ENCODE results near the gene VWA2. TPM values are rescaled to one million over a fixed set of nuclear protein-coding genes. Genes with fewer than 3 reads are reported as not detected.

The VWA2 gene
- total RNA-seq, 2 donors from 2014 or later = not detected

DNA sequence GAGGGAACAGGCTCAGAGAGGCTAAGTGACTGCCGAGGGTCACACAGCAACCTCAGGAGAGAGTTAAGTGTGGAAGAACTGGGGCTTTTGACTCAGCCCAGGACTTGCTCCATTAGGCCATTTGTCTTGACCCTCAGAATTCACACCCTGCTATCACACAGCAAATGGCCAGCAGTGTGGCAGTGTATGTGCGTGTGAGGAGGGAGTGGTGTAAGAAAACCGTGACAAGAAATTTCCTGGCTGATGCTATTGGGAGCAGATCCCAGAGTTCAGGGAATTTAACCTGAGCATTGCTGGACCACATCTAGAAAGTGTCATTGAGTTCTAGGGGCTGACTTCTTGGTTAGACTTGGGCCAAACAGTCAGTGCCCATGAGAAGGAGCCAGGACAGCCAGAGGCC is 18.4 kb downstream of the VWA2 start:
- H3K4me1 Mint-ChIP-seq = peaks cover 4% of the 10 kb centered on the region
- no peak overlapping the region for H3K4me3 Mint-ChIP-seq
- H3K27me3 Mint-ChIP-seq = peaks cover 4% of the 10 kb centered on the region
- H3K27ac Mint-ChIP-seq = no peak overlapping the region
- no peak for ATAC-seq (replicated peaks)
- no peaks in the 10 kb centered on the region for H3K9me3 Mint-ChIP-seq
- no peaks in the 10 kb centered on the region for H3K36me3 Mint-ChIP-seq (ENCODE audit: low read depth)

DNA sequence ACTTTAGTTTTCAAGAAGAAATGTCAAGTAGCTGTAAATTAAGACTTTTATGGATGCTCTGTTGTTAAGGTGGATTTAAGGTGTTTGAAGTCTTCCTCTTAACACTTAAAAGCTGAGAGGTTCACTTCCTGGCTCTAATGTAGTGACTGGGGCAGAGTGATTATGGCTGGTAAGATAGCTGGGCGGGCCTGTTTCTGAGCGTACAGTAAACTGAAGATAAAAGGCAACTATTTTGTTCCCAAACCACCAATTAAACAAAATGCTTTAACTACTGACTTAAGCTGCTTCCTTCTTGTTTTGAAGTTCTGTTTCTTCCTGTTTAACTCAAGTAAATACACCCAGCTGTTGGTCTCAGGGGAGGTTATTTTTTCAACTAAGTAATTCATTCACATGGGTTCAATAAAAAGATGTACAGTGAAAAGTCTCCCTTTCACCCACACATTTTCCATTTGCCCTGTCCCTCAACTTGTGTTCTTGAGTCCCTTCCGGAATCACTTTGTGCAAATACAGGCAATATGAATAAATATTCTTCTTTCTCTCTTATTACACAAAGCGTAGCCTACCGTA is 19.3 kb downstream of the VWA2 start:
- Mint-ChIP-seq H3K27ac (no peak overlapping the region), H3K9me3 (no peaks in the 10 kb centered on the region), H3K4me1 (peaks cover 4% of the 10 kb centered on the region), H3K4me3 (no peak overlapping the region), H3K27me3 (peaks cover 4% of the 10 kb centered on the region), H3K36me3 (ENCODE audit: low read depth) (no peaks in the 10 kb centered on the region)
- no peak for ATAC-seq (replicated peaks)

DNA sequence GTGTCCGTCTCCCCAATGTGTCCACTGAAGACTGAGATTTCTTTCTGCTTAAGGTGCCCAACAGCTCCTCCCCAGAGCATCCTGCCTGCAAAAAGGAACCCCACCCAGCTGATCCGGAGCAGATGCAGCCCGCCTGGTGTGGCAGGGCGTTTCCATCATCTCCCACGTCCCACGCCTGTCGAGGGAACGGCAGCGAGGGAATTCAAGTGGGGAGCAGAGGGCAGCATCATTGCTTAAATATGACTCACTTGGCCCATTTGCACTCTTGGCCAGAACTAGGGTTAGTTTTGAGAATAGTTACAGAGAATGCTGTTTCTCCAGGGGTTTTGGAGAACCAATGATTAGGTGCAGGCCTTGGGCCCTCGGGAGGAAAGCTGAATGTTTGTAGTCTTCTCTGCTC is 20.8 kb downstream of the VWA2 start:
- H3K4me3 Mint-ChIP-seq = no peak overlapping the region
- ATAC-seq (replicated peaks) = no peak
- no peaks in the 10 kb centered on the region for H3K36me3 Mint-ChIP-seq (ENCODE audit: low read depth)
- no peak overlapping the region for H3K27ac Mint-ChIP-seq
- H3K27me3 Mint-ChIP-seq = no peaks in the 10 kb centered on the region
- H3K4me1 Mint-ChIP-seq = peaks cover 4% of the 10 kb centered on the region
- no peaks in the 10 kb centered on the region for H3K9me3 Mint-ChIP-seq

DNA sequence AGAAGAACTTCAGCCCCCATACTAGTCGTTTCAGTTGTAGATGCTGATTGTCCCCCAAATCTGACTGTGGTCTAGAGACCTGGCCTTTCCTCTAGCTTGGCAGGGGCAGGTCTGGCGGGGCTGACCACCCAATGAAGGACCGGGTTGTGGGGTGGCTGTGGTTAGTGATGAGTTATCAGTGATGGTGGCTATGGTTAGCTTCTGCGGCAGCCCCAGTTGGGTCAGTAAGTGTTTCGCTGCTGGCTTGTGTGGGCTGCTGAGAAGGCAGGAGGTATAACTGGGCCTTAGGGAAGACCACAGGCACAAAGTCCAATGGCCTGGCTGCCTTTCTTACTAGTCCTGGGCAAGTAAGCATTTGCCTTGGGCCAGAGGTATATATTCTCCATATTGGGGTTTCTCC is 21.3 kb downstream of the VWA2 start:
- Mint-ChIP-seq H3K27ac (no peak overlapping the region), H3K36me3 (ENCODE audit: low read depth) (no peaks in the 10 kb centered on the region), H3K4me1 (peaks cover 4% of the 10 kb centered on the region), H3K4me3 (no peak overlapping the region), H3K9me3 (no peaks in the 10 kb centered on the region), H3K27me3 (no peaks in the 10 kb centered on the region)
- ATAC-seq (replicated peaks) = no peak

DNA sequence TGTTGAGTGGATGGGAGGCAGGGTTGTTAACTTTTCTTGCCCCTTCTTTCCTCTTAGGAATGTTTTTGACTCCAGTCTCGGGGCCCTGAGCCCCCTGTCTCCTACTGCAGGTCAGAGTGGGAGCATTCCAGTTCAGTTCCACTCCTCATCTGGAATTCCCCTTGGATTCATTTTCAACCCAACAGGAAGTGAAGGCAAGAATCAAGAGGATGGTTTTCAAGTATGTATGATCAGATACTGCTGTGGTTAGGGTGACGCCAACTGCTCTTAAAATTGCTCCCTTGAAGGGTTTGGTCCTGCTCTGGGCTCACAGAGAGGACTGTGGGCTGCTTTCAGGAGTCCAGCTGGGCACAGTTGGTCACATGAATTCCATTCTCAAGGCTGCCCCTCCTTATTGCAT is 22.0 kb downstream of the VWA2 start:
- no peaks in the 10 kb centered on the region for H3K9me3 Mint-ChIP-seq
- H3K27me3 Mint-ChIP-seq = no peaks in the 10 kb centered on the region
- no peak overlapping the region for H3K4me3 Mint-ChIP-seq
- H3K4me1 Mint-ChIP-seq = peaks cover 4% of the 10 kb centered on the region
- H3K36me3 Mint-ChIP-seq (ENCODE audit: low read depth) = no peaks in the 10 kb centered on the region
- H3K27ac Mint-ChIP-seq = no peak overlapping the region
- ATAC-seq (replicated peaks) = no peak

DNA sequence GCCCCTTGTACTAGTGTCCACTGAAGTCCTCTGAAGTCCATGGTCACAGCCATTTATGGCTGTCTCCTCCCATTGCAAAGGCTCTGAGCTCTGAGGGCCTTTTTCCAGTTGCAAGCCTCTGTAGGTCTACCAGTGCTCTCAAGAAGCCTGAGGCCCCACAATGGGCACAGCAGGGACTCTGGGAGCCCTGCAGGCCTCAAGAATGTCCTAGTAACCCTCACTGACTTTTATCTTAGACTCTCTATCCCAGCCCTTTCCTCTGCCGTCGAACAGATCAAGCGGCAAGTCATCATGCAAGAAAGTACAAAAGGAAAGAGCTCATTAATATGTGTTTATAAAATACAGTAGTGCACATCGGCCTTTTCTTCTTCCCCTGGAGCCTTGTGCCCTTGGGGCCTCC is 23.4 kb downstream of the VWA2 start:
- H3K9me3 Mint-ChIP-seq = no peaks in the 10 kb centered on the region
- no peak overlapping the region for H3K4me3 Mint-ChIP-seq
- no peak overlapping the region for H3K27ac Mint-ChIP-seq
- peaks cover 4% of the 10 kb centered on the region for H3K4me1 Mint-ChIP-seq
- no peaks in the 10 kb centered on the region for H3K36me3 Mint-ChIP-seq (ENCODE audit: low read depth)
- ATAC-seq (replicated peaks) = no peak
- H3K27me3 Mint-ChIP-seq = no peaks in the 10 kb centered on the region

DNA sequence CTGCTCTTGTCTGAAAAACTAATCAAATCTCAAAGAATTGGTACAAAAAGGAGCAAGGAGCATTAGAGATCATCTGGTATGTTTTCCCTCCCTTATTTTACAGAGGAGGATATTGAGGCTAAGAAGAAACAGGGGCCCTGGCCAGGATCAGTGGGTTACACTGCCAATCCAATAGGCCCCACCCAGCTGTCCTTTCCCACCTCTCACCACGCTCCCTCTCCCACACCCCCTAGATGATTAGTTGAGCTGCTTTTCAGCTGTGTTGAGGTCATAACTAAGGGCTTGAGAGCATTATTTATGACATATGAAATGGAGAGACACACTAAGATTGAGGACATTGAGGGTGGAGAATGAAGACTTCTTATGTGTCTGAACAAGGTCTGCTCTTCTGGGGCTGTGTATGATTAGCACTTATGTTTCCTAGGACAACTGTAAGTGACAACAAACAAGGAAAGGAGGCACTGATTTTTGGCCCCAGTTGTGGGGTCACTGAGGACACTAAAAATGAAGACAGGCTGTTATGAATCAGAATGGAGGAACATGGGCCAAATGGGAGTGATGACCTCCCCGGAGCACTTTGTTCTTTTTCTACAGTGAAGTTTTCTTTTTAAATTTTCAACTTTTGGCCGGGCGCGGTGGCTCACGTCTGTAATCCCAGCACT is 26.5 kb downstream of the VWA2 start:
- no peaks in the 10 kb centered on the region for H3K9me3 Mint-ChIP-seq
- no peaks in the 10 kb centered on the region for H3K36me3 Mint-ChIP-seq (ENCODE audit: low read depth)
- H3K4me1 Mint-ChIP-seq = no peaks in the 10 kb centered on the region
- H3K27ac Mint-ChIP-seq = no peak overlapping the region
- no peak overlapping the region for H3K4me3 Mint-ChIP-seq
- no peak for ATAC-seq (replicated peaks)
- H3K27me3 Mint-ChIP-seq = no peaks in the 10 kb centered on the region

DNA sequence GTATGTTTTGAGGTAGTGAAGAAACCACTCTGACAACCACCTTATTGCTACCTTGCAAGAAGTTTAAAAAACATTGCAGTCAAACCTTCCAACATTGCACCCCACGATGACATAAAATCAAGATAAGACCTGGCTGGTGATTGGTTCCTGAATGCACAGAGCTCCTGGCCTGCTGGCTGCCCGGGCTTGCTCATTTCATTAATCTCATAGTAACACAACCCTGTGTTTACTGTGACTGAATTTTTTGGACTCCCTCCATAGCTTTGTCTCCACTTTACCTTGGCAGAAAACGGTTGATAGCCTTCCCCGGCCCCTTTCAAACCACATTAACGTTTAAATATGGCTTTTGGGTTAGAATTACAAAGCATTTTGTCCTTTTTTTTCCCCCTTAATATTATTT is 27.5 kb downstream of the VWA2 start:
- no peaks in the 10 kb centered on the region for H3K36me3 Mint-ChIP-seq (ENCODE audit: low read depth)
- no peak for ATAC-seq (replicated peaks)
- H3K4me1 Mint-ChIP-seq = no peaks in the 10 kb centered on the region
- H3K27ac Mint-ChIP-seq = no peak overlapping the region
- H3K9me3 Mint-ChIP-seq = no peaks in the 10 kb centered on the region
- H3K27me3 Mint-ChIP-seq = peaks cover 4% of the 10 kb centered on the region
- H3K4me3 Mint-ChIP-seq = no peak overlapping the region

DNA sequence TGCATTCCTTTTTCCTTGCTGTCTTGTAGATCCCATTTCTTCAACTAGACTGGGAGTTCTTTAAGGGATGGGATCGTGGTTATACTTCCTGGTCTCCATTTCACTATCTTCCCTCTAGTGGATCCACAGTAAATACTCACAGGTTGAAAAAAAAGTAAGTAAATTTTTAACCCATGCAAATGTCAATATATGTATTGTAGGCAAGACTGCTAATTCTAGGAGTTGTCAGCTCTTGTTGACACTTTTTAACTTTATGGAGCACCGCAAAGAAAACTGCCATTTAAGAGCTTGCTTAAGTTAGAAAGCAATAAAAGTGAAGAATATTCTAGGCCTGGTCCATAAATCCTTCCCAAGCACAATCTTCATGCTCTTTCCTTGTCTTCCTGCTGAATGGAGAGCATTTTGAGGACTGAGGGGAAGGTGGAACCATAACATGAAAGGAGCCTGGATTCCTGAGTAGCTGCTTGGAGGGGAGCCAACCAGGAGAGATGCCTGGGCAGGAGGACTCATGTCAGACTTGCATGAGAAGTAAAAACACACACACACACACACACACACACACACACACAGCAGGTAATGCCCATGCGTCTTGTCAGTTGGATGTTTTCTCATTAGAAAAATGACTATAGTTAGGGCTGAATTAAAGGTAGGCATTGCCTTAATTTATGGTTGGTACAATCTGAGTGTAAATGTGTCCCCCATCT is 32.2 kb downstream of the VWA2 start:
- Mint-ChIP-seq H3K27ac (no peak overlapping the region), H3K9me3 (no peaks in the 10 kb centered on the region), H3K36me3 (ENCODE audit: low read depth) (no peaks in the 10 kb centered on the region), H3K4me3 (no peak overlapping the region), H3K4me1 (no peaks in the 10 kb centered on the region), H3K27me3 (peaks cover 15% of the 10 kb centered on the region)
- no peak for ATAC-seq (replicated peaks)

DNA sequence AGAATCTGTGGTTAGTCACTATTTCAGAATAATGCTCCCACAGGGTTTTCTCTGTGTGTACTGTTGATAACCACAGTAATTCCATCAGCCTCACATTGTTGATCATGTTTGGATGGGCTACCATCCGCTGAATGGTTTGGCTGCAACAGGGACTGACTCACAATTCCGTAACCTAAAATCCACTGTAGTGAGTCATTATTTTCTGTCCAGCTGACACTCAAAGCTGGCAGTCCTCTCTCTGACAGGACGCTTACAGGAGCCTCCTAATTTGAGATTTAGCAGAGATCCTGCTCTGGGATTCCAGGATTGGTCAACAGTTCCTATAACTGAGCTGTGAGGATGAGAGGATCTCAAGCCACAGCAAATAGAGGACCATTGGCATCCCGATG is 32.7 kb downstream of the VWA2 start:
- H3K36me3 Mint-ChIP-seq (ENCODE audit: low read depth) = no peaks in the 10 kb centered on the region
- no peak overlapping the region for H3K27ac Mint-ChIP-seq
- no peaks in the 10 kb centered on the region for H3K4me1 Mint-ChIP-seq
- H3K27me3 Mint-ChIP-seq = peaks cover 15% of the 10 kb centered on the region
- ATAC-seq (replicated peaks) = no peak
- H3K4me3 Mint-ChIP-seq = no peak overlapping the region
- H3K9me3 Mint-ChIP-seq = no peaks in the 10 kb centered on the region

DNA sequence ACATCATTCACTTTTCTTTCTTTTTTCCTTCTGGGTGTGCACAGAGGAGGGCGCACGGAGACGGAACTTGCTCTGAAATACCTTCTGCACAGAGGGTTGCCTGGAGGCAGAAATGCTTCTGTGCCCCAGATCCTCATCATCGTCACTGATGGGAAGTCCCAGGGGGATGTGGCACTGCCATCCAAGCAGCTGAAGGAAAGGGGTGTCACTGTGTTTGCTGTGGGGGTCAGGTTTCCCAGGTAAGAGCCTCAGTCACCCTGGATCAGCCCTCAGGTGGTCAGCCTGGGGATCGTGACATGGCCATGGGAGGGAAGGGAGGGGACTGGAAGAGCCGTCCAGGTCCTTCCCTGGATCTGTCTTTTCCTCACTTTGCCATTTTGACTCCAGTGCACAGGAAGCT is 33.6 kb downstream of the VWA2 start:
- Mint-ChIP-seq H3K4me3 (no peak overlapping the region), H3K36me3 (ENCODE audit: low read depth) (no peaks in the 10 kb centered on the region), H3K9me3 (no peaks in the 10 kb centered on the region), H3K27me3 (peaks cover 15% of the 10 kb centered on the region), H3K27ac (no peak overlapping the region), H3K4me1 (no peaks in the 10 kb centered on the region)
- ATAC-seq (replicated peaks) = no peak

DNA sequence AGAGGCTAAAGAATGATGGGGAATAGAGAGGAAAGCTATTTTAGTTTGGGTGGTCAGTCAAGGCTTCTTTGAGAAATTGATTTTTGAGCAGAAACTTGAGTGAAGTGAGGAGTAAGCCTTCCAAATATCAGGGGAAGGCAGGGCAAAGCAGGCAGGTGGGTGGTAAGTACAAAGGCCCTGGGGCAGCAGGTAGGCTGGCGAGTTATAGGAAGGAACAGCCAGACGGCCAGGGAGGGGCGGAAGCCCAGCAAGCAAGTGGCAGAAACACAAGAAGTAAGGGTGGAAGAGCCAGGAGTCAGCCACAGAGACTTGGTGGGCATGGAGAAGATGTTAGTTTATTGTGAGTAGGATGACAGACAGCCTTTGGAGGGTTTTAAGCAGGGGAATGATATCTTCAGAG is 34.9 kb downstream of the VWA2 start:
- no peak overlapping the region for H3K27ac Mint-ChIP-seq
- no peaks in the 10 kb centered on the region for H3K4me1 Mint-ChIP-seq
- no peak for ATAC-seq (replicated peaks)
- H3K27me3 Mint-ChIP-seq = peaks cover 15% of the 10 kb centered on the region
- no peaks in the 10 kb centered on the region for H3K36me3 Mint-ChIP-seq (ENCODE audit: low read depth)
- H3K4me3 Mint-ChIP-seq = no peak overlapping the region
- H3K9me3 Mint-ChIP-seq = no peaks in the 10 kb centered on the region

DNA sequence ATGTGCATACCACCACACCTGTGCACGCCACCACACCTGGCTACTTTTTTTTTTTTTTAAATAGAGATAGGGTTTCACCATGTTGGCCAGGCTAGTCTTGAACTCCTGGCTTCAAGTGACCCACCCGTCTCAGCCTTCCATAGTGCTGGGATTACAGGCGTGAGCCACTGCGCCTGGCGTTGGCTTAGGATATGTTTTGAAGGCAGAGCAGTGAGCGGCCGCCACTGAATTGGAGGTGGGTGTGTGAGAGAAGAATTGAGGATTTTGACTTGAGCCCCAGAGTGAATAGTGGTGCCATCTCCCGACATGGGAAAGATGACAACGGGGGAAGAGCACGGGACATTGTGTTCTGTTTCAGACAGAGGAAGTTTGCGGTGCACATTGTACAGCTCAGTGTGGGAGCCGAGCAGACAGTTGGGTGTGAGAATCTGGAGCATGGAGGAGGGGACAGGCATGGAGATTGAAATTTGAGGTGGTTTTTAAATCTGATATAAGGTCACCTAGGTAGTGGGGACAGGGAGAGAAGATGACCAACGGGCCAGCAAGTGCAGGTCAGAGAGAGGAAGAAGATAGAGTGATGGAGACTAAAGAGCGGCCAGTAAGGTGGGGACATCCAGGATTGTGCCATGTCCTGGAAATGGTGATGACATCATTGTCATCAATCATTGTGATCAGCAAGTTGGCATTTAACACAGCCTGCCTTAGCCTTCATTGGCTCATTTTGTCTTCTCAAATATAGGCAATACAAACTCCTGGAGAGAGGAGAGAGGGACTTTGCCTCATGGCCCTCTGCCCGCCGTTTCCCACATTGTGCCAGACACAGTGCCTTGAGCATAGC is 35.8 kb downstream of the VWA2 start:
- Mint-ChIP-seq H3K4me1 (no peaks in the 10 kb centered on the region), H3K27me3 (peaks cover 15% of the 10 kb centered on the region), H3K9me3 (no peaks in the 10 kb centered on the region), H3K27ac (no peak overlapping the region), H3K36me3 (ENCODE audit: low read depth) (no peaks in the 10 kb centered on the region), H3K4me3 (no peak overlapping the region)
- ATAC-seq (replicated peaks) = no peak

DNA sequence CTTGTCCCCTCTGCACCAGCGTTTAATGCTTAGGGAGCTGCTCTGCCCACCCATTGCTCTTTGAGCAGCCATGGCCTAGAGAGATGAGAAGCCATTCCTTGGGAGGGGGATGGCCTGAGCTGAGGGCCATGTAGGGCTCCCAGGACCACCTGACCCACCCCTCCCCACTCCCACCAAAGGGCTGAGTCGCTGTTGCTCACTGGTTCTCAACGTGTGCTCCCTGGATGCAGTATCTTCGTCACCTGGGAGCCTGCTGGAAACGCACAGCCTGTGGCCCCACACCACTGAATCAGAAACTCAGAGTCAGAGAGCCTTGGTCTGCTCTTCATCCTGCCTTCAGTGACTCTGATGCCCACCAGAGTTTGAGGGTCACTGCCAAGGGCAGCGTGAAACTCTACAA is 37.0 kb downstream of the VWA2 start:
- no peak for ATAC-seq (replicated peaks)
- Mint-ChIP-seq H3K4me3 (no peak overlapping the region), H3K4me1 (no peaks in the 10 kb centered on the region), H3K36me3 (ENCODE audit: low read depth) (no peaks in the 10 kb centered on the region), H3K27ac (no peak overlapping the region), H3K9me3 (no peaks in the 10 kb centered on the region), H3K27me3 (peaks cover 12% of the 10 kb centered on the region)

DNA sequence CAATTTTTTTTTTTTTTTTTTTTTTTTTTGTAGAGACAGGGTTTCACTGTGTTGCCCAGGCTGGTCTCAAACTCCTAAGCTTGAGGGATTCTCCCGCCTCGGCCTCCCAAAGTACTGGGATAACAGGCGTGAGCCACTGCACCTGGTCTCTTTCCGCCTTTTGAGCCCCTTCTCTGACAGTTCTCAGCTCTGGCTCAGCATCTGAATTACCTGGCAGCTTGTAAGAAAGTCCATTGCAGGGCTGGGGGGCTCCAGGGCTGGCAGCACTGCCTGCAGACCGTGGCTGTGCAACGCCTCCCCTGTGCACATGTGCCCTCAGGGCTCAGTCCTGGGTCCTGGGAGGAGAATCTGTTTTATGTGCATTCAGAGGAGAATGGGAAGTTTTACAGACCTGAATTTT is 37.6 kb downstream of the VWA2 start:
- no peak for ATAC-seq (replicated peaks)
- Mint-ChIP-seq H3K27ac (no peak overlapping the region), H3K9me3 (no peaks in the 10 kb centered on the region), H3K36me3 (ENCODE audit: low read depth) (no peaks in the 10 kb centered on the region), H3K27me3 (peaks cover 11% of the 10 kb centered on the region), H3K4me3 (no peak overlapping the region), H3K4me1 (no peaks in the 10 kb centered on the region)
